Neural cell (in vitro differentiated cells): ENCODE measurements around the gene BICC1. TPM values are rescaled to one million over a fixed set of nuclear protein-coding genes. Genes with fewer than 3 reads are reported as not detected.

Source experiments
- H2AFZ ChIP-seq: fragments of 200-600, 300-800 bp; sonication (generic), shearing (Covaris generic); 2 replicates; pipeline ENCODE4 v1.6.0; 2014; ENCODE audit warnings: low read depth, mild to moderate bottlenecking, antibody characterized with exemption, low read length, moderate library complexity
- H3F3A ChIP-seq: fragments of 200-600 bp; shearing (Covaris generic); 2 replicates; pipeline ENCODE4 v1.6.1; 2016; ENCODE audit warnings: mild to moderate bottlenecking, moderate library complexity, mixed read lengths, antibody characterized with exemption, low read length; ENCODE audit not compliant: insufficient read depth, poor library complexity, severe bottlenecking
- H3K27ac ChIP-seq: fragments of 200-600, 300-800 bp; sonication (generic), shearing (Covaris generic); 2 replicates; pipeline ENCODE4 v1.5.1; 2014; ENCODE audit warnings: mild to moderate bottlenecking, low read length, moderate library complexity
- H3K27me3 ChIP-seq: fragments of 300-800, 200-600 bp; sonication (generic), shearing (Covaris generic); 2 replicates; pipeline ENCODE4 v1.6.0; 2014; ENCODE audit warnings: mild to moderate bottlenecking, low read depth, low read length, moderate library complexity; ENCODE audit not compliant: insufficient read depth
- H3K36me3 ChIP-seq: fragments of 300-800, 200-600 bp; sonication (generic), shearing (Covaris generic); 2 replicates; pipeline ENCODE4 v1.5.1; 2014; ENCODE audit warnings: mild to moderate bottlenecking, antibody characterized with exemption, low read length, moderate library complexity; ENCODE audit not compliant: insufficient read depth
- H3K4me2 ChIP-seq: fragments of 300-800, 200-600 bp; sonication (generic), shearing (Covaris generic); 2 replicates; pipeline ENCODE4 v1.6.0; 2014; ENCODE audit warnings: mild to moderate bottlenecking, low read length
- H3K4me3 ChIP-seq: fragments of 300-800, 200-600 bp; sonication (generic), shearing (Covaris generic); 2 replicates; pipeline ENCODE4 v1.5.1; 2014; ENCODE audit warnings: mild to moderate bottlenecking, low read length, moderate library complexity
- H3K79me2 ChIP-seq: fragments of 200-600 bp; shearing (Covaris generic); replicated peaks from 2 replicates; pipeline ENCODE4 v1.6.0; 2014; ENCODE audit warnings: mild to moderate bottlenecking, low read length, moderate library complexity; ENCODE audit not compliant: insufficient read depth
- H3K9ac ChIP-seq: fragments of 300-800, 200-600 bp; sonication (generic), shearing (Covaris generic); 2 replicates; pipeline ENCODE4 v1.6.1; 2016; ENCODE audit warnings: mild to moderate bottlenecking, low read length, mixed read lengths
- H3K9me2 ChIP-seq: fragments of 200-600 bp; shearing (Covaris generic); 2 replicates; pipeline ENCODE4 v1.6.1; 2016; ENCODE audit warnings: mild to moderate bottlenecking, low read length, mixed read lengths; ENCODE audit not compliant: insufficient read depth
- H3K9me3 ChIP-seq: fragments of 200-600, 300-800 bp; sonication (generic), shearing (Covaris generic); 2 replicates; pipeline ENCODE4 v1.6.1; 2016; ENCODE audit warnings: mild to moderate bottlenecking, mixed run types, low read length, moderate library complexity, mixed read lengths
- H4K20me1 ChIP-seq: fragments of 200-600 bp; shearing (Covaris generic); 2 replicates; pipeline ENCODE4 v1.6.1; 2016; ENCODE audit warnings: mild to moderate bottlenecking, mixed run types; ENCODE audit not compliant: insufficient read depth
- EP300 ChIP-seq: fragments of 450-650 bp; conservative IDR thresholded peaks from 2 replicates; pipeline ENCODE4 v1.6.1; 2014; ENCODE audit warnings: antibody characterized with exemption, mild to moderate bottlenecking, moderate library complexity; ENCODE audit not compliant: poor library complexity, severe bottlenecking
- EZH2 ChIP-seq: fragments of 200-600, 300-800 bp; shearing (Covaris generic), sonication (generic); IDR thresholded peaks from 2 replicates; pipeline ENCODE4 v1.6.1; 2014; ENCODE audit warnings: antibody characterized with exemption, low read length, borderline replicate concordance, mild to moderate bottlenecking; ENCODE audit not compliant: insufficient read depth, poor library complexity, severe bottlenecking
- MXI1 ChIP-seq: fragments of 450-650 bp; conservative IDR thresholded peaks from 2 replicates; pipeline ENCODE4 v1.6.1; 2014; ENCODE audit warnings: antibody characterized with exemption, mild to moderate bottlenecking; ENCODE audit not compliant: poor library complexity, severe bottlenecking
- POLR2AphosphoS5 ChIP-seq: IDR thresholded peaks from 2 replicates; pipeline ENCODE4 v1.6.1; 2012
- RAD21 ChIP-seq: fragments of 450-650 bp; conservative IDR thresholded peaks from 2 replicates; pipeline ENCODE4 v1.6.1; 2014; ENCODE audit warnings: antibody characterized with exemption, mild to moderate bottlenecking, moderate library complexity
- SMC3 ChIP-seq: fragments of 450-650 bp; conservative IDR thresholded peaks from 2 replicates; pipeline ENCODE4 v1.6.1; 2014; ENCODE audit warnings: antibody characterized with exemption, mild to moderate bottlenecking, moderate library complexity; ENCODE audit not compliant: poor library complexity
- TAF1 ChIP-seq: IDR thresholded peaks from 2 replicates; pipeline ENCODE4 v1.6.1; 2012; ENCODE audit warnings: low read depth
- polyA plus RNA-seq: library from polyadenylated mRNA; depleted of rRNA; stranded (reverse); fragments of >200 nt; gene quantifications from 2 replicates; pipeline ENCODE4 v1.2.3, GENCODE V29; 2014
- TF ChIP-seq, protein P1 (sequence below): fragments of 450-650 bp; IDR thresholded peaks from 2 replicates; pipeline ENCODE4 v1.5.1; 2014; ENCODE audit warnings: antibody characterized with exemption, mild to moderate bottlenecking, moderate library complexity; ENCODE audit not compliant: poor library complexity, severe bottlenecking
- TF ChIP-seq, protein P2 (sequence below): IDR thresholded peaks from 2 replicates; pipeline ENCODE4 v1.6.1; 2012; ENCODE audit warnings: borderline replicate concordance

Gene BICC1
- polyA plus RNA-seq, 1 donor from 2014 or later = 7.6 TPM

- Histone ChIP-seq H3F3A (no peaks in the 10 kb centered on the region), H3K9me2 (no peaks in the 10 kb centered on the region), H3K4me3 (no peak overlapping the region), H3K36me3 (no peaks in the 10 kb centered on the region), H3K4me2 (no peak overlapping the region), H3K27me3 (no peaks in the 10 kb centered on the region), H3K79me2 (no peaks in the 10 kb centered on the region), H3K9me3 (no peaks in the 10 kb centered on the region), H4K20me1 (no peaks in the 10 kb centered on the region), H2AFZ (no peak overlapping the region), H3K27ac (no peak overlapping the region), H3K9ac (no peak overlapping the region)
- TF ChIP-seq, protein P1, sequence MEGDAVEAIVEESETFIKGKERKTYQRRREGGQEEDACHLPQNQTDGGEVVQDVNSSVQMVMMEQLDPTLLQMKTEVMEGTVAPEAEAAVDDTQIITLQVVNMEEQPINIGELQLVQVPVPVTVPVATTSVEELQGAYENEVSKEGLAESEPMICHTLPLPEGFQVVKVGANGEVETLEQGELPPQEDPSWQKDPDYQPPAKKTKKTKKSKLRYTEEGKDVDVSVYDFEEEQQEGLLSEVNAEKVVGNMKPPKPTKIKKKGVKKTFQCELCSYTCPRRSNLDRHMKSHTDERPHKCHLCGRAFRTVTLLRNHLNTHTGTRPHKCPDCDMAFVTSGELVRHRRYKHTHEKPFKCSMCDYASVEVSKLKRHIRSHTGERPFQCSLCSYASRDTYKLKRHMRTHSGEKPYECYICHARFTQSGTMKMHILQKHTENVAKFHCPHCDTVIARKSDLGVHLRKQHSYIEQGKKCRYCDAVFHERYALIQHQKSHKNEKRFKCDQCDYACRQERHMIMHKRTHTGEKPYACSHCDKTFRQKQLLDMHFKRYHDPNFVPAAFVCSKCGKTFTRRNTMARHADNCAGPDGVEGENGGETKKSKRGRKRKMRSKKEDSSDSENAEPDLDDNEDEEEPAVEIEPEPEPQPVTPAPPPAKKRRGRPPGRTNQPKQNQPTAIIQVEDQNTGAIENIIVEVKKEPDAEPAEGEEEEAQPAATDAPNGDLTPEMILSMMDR = no peak
- TF ChIP-seq MXI1 = no peak
- TF ChIP-seq EP300 = no peak
- TF ChIP-seq TAF1 = no peak
- TF ChIP-seq RAD21 = no peak
- TF ChIP-seq, protein P2, sequence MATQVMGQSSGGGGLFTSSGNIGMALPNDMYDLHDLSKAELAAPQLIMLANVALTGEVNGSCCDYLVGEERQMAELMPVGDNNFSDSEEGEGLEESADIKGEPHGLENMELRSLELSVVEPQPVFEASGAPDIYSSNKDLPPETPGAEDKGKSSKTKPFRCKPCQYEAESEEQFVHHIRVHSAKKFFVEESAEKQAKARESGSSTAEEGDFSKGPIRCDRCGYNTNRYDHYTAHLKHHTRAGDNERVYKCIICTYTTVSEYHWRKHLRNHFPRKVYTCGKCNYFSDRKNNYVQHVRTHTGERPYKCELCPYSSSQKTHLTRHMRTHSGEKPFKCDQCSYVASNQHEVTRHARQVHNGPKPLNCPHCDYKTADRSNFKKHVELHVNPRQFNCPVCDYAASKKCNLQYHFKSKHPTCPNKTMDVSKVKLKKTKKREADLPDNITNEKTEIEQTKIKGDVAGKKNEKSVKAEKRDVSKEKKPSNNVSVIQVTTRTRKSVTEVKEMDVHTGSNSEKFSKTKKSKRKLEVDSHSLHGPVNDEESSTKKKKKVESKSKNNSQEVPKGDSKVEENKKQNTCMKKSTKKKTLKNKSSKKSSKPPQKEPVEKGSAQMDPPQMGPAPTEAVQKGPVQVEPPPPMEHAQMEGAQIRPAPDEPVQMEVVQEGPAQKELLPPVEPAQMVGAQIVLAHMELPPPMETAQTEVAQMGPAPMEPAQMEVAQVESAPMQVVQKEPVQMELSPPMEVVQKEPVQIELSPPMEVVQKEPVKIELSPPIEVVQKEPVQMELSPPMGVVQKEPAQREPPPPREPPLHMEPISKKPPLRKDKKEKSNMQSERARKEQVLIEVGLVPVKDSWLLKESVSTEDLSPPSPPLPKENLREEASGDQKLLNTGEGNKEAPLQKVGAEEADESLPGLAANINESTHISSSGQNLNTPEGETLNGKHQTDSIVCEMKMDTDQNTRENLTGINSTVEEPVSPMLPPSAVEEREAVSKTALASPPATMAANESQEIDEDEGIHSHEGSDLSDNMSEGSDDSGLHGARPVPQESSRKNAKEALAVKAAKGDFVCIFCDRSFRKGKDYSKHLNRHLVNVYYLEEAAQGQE = no peak
- TF ChIP-seq SMC3 = no peak
- no peak for TF ChIP-seq POLR2AphosphoS5
- no peak for TF ChIP-seq EZH2
Observed at GRCh38 chr10:58764087-58764747, 251.5 kb downstream of the BICC1 start.

- Histone ChIP-seq H3K9me3 (no peaks in the 10 kb centered on the region), H3K36me3 (no peaks in the 10 kb centered on the region), H3K27ac (no peak overlapping the region), H4K20me1 (no peaks in the 10 kb centered on the region), H2AFZ (no peak overlapping the region), H3K4me3 (no peak overlapping the region), H3K9ac (no peak overlapping the region), H3K79me2 (no peaks in the 10 kb centered on the region), H3F3A (no peaks in the 10 kb centered on the region), H3K4me2 (no peak overlapping the region), H3K9me2 (no peaks in the 10 kb centered on the region), H3K27me3 (no peaks in the 10 kb centered on the region)
- TF ChIP-seq SMC3 (no peak), MXI1 (no peak), RAD21 (no peak)
- TF ChIP-seq, protein P2 = no peak
- TF ChIP-seq, protein P1 = no peak
Observed at GRCh38 chr10:58765910-58766309, 253.2 kb downstream of the BICC1 start.
